GM12874 (cell line): Measurements from ENCODE around the gene NEMP2.

Source experiments
- CTCF ChIP-seq: IDR thresholded peaks from 2 replicates; pipeline ENCODE4 v1.5.1; 2011; ENCODE audit warnings: low read depth, mild to moderate bottlenecking, control low read depth, low read length, moderate library complexity; ENCODE audit not compliant: insufficient read depth

Gene NEMP2

GRCh38 chr2:190468814-190469569 lies 65.5 kb downstream of the NEMP2 start:
- TF ChIP-seq CTCF, result no peak

DNA sequence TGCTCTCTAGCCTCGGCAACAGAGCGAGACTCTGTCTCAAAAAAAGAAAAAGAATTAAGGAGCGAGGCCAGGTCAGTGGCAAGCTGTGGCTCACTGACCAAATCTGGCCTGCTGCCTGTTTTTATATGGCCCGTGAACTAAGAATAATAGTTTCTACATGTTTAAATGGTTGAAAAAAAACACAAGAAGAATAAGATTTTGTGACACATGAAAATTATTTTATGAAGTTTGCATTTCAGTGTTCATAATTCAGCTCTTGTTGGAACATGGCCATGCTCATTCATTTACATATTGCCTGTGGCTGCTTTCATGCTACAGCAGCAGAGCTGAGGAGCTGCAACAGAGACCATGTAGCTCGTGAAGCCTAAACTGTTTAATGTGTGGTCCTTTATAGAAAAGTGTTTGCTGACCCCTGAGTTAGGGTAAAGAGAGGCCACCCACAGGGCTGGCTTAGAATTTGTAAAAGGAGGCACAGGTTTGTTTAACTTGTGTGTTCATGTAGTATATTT lies 66.9 kb downstream of the NEMP2 start:
- no peak for TF ChIP-seq CTCF

DNA sequence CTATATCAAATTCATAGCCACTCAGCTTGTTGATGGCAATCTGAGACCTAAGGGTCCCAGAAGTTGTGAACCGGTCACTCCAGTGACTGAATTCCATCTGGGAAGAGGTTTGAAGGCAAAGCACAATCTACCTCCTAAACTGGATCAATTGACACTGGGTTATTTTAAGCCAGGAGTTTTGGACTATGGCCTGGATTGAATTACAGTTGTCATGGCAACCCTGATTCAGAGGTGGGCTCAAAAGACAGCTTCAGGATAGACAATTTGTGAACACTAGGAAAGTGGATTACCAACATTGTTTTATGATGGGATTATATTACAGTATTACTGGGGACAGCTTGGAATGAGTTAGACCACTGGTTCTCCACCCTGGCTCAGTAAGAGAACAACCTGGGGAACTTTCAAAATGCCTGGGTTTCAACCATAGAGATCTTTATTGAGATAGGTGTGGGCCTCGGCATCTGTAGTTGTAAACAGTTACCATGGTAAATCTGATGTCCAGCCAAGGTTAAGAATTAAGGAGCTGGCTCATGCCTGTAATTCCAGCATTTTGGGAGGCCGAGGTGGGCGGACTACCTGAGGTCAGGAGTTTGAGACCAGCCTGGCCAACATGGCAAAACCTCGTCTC lies 67.6 kb downstream of the NEMP2 start:
- TF ChIP-seq CTCF, result no peak

DNA sequence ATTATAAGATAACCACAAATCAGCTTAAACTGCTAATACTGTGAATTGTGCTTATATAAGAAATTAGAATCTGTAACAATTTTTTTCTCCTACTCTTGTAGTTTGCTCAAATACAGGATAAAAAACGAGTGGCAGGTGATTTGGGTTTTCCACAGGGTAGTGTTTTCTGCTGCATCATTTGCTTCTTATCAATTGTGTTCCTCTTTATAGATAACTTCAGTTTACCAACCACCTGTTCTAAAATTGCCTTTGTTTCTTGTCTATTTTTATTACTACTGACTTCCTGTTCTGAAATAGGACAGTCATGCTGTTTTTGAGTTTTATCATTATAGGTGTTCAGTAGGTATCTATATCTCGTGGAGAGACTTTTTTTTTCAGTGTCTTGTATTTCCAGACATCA lies 69.5 kb downstream of the NEMP2 start:
- no peak for TF ChIP-seq CTCF

GRCh38 chr2:190462611-190463010 lies 71.9 kb downstream of the NEMP2 start:
- no peak for TF ChIP-seq CTCF

DNA sequence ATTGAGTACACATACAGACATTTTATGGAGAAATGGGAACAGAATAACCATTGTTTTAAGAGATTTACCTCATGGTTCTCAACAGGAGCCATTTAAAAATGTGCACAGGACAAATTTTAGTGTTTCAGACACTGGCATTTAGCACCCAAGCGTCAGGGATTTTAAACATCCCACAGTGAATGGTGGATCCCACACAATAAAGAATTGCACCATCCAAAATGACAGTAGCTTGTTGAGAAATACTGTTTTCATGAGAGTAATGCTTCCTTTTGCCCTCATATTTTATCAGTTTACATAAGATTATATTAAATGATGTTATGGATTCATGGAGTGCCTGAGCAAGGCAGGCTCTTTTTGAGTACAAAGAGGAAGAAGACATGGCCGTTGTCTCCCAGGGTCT lies 72.3 kb downstream of the NEMP2 start:
- no peak for TF ChIP-seq CTCF

DNA sequence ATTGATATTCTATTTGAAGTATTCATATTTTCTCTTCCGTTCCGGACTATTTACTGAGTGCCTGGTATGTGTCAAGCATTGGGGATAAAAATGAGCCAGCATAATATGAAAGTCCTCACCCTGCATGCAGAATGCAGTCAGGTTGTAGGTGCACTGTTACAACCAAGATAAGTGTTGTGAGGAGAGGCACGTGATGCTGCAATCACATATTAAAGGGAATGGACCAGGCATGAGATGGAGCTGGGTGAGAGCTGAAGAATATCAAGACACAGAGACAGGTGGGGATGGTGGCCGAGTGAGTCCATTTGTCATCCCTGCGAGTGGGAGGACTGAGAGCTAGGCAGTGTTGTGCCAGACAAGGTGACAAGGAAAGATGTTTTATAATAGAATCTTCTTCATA lies 74.0 kb downstream of the NEMP2 start:
- TF ChIP-seq CTCF, result no peak
